GM10847 (cell line): ENCODE results near the gene FRMD4B.

Experiments
- POLR2A ChIP-seq: IDR thresholded peaks from 2 replicates; pipeline ENCODE4 v1.6.1; 2011; ENCODE audit not compliant: insufficient read length; ENCODE audit errors: extremely low read depth

Gene FRMD4B

GRCh38 chr3:69197922-69198530 is 187.9 kb downstream of the FRMD4B start:
- no peak for TF ChIP-seq POLR2A

DNA sequence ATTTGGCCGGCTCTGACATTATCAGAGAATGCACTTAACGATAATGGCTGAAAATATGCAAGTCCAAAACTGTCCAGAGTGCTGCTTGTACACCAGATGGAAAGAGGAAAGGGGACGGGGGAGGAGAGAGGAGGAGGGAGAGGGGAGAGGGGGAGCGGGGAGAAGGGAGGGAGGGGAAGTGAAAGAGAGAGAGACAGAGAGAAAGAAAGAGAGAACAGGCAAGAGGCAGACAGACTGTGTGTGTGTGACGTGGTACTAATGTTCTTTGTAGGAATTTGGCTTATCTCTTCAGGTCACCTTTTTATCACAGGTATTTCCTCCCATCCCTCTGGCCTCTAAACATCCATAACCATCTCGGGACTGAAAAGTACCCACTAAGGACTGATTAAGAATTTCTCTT is 188.4 kb downstream of the FRMD4B start:
- no peak for TF ChIP-seq POLR2A

DNA sequence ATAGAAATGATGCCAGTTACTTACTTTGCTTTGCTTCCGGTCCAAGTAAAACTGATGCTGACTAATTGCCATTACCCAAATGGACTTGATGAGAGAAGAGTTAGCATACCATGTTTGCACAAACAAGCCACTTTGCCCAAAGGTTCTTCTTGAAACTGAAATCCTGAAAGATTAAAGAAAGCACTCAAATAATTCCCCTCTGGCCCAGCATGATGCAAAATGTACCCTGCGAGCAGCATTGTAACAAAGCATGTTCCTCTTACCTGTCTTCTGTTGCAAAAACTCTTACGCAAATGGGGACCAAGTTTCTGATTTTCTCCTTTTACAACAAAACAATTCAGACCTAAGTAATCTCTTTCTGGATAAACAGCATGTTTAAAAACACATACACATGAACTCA is 189.0 kb downstream of the FRMD4B start:
- no peak for TF ChIP-seq POLR2A

DNA sequence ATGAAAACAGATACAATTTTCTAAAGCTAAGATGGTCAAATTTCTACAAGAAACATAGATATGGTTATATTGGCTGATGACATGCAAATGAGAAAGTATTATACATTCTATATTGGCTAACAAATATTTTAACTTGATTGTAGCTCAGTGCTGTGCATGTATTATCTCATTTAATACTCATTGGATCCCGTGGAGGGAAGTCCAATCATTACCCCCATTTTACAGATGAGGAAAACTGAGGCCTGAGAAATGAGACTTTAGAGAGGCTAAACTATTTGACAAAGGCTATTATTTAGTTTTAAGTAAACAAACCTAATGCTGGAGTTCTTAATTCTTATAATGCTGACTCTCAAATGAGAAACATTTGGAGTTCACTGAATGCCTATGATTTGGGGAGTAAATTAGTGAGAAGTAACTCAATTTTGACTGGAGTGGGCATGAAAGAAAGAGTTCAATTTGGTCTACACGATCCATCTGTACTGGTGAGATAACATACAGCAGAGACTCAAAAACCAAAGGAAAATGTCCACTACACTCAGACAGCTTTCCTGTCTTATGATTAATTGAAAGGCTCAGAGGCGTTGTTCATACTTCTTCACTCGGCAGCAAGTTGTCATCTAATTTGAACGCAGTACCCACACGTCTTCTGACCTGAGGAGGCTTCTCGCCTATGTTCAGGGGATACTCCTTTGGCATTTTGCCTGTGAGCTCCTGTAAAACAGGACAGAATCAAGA is 191.3 kb downstream of the FRMD4B start:
- no peak for TF ChIP-seq POLR2A

DNA sequence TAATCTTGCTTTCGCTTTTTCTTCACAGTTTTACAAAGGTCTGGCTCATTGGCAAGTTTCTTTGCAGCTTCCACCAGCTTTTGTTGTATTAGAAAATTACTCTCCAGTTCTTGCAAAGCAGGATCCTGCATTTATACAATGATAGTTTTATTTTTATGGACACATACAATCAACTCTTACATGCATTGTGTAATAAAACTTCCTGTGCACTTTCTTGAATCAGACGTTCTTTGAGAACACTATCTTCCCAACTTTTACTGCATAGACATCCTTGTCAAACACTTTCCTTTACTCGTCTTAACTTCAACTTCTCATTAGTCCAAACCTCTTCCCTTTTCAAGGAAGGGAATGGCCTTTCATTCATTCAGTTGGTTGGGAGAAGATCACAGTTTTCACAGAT is 192.1 kb downstream of the FRMD4B start:
- no peak for TF ChIP-seq POLR2A

GRCh38 chr3:69191516-69191915 is 194.4 kb downstream of the FRMD4B start:
- TF ChIP-seq POLR2A = no peak

DNA sequence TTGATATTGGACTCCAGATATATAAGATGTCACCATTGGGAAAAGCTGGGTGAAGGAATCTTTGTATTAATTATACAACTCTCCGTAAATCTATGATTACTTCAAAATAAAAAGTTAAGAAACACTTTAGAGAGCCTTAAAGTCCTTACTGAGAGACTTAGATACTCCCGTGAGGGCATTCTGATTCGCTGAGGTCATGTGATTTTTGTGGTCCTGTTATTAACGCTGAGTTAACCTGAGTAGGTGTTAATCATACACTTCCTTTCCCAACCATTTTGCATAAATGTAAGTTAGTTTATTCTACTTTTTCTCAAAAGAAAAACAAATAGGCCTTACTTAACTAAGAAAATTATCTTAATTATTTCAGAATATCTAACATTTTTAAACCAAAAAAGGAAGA is 196.4 kb downstream of the FRMD4B start:
- no peak for TF ChIP-seq POLR2A

DNA sequence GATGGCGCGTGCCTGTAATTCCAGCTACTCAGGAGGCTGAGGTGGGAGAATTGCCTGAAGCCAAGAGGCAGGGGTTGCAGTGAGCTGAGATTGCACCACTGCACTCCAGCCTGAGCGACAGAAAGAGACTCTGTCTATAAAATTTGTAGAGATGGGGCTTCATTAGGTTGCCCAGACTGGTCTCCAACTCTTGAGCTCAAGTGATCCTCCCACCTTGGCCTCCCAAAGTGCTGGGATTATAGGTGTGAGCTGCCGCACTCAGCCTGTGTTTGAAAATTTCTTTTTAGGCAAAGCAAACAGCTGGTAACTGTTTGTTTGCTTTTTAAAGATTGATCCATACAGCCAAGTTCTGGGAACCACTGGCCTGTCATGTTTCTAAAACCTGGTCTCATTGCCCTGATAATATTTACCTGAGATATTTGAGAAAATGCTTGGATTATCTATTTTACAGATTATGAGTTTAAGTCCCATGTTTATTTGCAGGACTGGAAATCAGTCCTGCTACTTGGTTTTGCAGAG is 199.3 kb downstream of the FRMD4B start:
- no peak for TF ChIP-seq POLR2A

GRCh38 chr3:69182588-69183316 is 203.1 kb downstream of the FRMD4B start:
- TF ChIP-seq POLR2A = no peak

DNA sequence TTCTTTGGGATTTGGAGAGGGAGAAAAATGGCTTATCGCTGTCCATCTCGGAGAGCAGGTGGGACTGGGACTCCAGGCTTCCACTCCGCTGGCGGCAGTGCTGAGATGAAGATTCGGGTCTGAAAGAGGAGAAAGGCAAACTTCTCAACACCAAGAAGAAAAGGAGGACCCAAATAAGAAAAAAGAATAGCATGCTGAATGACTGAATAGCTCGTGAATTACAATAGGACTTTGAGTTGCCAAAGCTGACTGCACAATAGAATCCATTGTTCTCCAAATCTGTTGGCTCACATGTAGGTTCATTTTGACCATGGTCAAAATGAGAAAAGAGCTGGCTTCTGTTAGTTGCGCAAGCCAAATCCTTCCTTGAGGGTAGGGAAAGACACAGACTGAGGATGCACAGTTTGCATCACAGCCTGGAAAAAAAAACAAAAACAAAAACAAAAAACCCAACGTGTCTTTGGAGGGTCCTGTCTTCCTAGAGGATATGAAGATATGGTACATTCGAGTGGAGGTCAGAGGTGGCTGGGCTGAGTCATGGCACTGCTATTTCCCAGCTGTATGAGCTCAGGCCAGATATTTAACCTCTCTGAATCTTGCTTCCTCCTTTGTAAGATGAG is 204.2 kb downstream of the FRMD4B start:
- no peak for TF ChIP-seq POLR2A

- TF ChIP-seq POLR2A = no peak
Observed at GRCh38 chr3:69180869-69181591, 204.9 kb downstream of the FRMD4B start.

DNA sequence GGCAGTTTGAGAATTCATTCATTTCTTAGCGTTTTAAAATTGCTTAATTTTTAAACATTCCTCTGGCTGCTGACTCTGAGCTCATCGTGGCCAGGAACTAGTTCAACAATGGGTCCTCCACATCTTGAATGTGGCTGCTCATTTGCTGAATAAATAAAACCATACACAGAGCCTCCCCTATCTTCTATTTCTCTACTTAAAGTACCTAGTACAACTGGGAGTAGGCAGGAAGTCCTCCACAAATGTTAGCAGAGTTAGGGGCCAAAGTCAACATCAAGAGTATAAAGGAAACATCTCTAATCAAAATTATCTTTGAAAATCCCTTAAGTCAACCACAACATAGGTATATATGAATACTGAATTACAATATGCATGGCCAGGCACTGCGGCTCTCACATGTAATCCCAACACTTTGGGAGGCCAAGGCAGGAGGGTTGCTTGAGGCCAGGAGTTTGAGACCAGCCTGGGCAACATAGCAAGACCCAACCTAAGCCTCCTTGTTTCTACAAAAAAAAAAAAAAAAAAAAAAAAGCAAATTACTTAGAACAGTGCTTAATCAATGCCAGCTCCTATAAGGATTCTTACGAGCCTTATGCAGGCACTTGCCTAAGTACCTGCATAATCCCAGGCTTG is 206.0 kb downstream of the FRMD4B start:
- TF ChIP-seq POLR2A = no peak

GRCh38 chr3:69178838-69179739 is 206.8 kb downstream of the FRMD4B start:
- TF ChIP-seq POLR2A = no peak
